ENCODE data around the gene COL6A1.

- TF ChIP-seq EGR1 (IDR thresholded peaks at IDR 0.05; ENCODE audit: low read depth): no peak
- no peak for TF ChIP-seq CTCF (IDR thresholded peaks at IDR 0.05 in 2 of 3, conservative IDR thresholded peaks at IDR 0.05 in 1 of 3; ENCODE audit: borderline replicate concordance in 1 of 3, insufficient read depth in 1 of 3, low read depth in 2 of 3, low read length in 2 of 3)
- TF ChIP-seq CEBPB (IDR thresholded peaks at IDR 0.05; ENCODE audit: low read depth): no peak
- TF ChIP-seq POLR2AphosphoS5 (IDR thresholded peaks at IDR 0.05; ENCODE audit: low read depth, low read length): no peak
- no peak for TF ChIP-seq YY1 (IDR thresholded peaks at IDR 0.05; ENCODE audit: extremely low read depth, insufficient replicate concordance, low read depth, low read length)
- no peak for TF ChIP-seq SIN3A (IDR thresholded peaks at IDR 0.05; ENCODE audit: low read depth)
- no peak for TF ChIP-seq POLR2A (IDR thresholded peaks at IDR 0.05; ENCODE audit: borderline replicate concordance, extremely low read depth, insufficient read depth, insufficient read length)
Observed at GRCh38 chr21:45940621-45941337, 40.8 kb upstream of the COL6A1 start.
